HG03097 (cell line): Measurements from ENCODE around the gene PARN.

Experiments used
- ATAC-seq: cut with Tn5 transposase; IDR thresholded peaks from one replicate; pipeline ENCODE4 v1.9.1; 2021; ENCODE audit not compliant: unreplicated experiment, low FRiP score

The PARN gene

DNA sequence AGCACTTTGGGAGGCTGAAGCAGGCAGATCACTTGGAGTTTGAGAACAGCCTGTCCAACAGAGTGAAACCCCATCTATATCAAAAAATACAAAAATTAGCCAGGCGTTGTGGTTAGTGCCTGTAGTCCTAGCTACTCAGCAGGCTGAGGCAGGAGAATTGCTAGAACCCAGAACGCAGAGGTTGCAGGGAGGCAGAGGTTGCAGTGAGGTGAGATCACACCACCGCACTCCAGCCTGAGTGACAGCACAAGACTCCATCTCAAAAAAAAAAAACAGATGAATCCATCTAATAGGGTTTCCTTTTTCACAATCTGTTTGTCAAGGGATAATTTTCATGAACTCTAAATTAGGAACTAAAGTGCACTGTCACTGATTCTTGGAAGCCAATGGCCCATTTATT is 99.0 kb downstream of the PARN start:
- no peak for ATAC-seq

DNA sequence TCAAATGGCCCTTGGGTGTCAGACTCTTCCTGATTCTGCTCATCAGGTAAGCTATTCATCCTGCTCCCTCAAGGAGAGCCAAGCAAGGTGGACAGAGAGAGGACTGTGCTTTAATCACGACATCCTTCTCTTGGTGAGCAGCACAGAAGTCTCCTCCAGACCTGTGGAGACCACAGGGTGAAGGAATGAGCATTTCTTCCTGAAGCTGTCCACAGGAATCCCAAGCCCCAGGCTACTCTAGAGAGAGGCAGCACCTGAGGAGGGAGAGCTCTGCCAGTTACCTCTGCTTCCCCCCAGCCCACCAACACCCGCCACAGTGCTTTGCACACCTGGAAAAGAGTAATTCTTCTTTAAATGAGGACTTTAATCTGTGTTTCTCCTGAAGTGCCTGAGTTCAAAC is 100.0 kb downstream of the PARN start:
- ATAC-seq: no peak

DNA sequence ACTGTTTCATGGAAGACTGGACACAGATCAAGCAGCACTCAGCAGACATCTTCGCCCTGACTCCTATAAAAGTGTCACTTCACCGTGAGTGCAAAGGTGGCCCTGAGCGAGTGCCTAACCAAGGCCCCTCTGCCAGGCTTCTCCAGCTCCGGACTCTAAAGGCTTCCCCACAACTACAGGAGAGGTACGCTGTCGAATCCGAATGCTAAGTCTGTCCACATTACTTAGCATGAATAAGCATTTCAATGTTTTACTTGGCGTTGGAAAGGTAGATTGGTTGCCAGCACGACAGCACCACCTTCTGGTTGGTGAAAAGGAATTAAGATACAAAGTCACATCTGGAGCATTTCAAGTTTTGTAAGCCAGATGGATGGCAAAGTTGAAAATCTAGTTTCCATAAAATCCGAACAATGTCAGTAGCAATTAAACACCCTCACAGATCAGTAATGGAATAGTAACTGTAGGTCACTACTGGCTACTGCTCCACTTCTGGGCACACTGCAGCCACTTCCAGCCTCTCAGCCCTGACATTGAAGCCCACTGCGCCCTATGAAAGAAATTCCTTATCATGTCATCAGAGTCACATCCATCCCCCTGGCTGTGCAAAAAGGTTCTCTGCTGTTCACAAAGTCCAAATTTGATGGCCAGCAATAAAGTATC is 100.9 kb downstream of the PARN start:
- no peak for ATAC-seq

DNA sequence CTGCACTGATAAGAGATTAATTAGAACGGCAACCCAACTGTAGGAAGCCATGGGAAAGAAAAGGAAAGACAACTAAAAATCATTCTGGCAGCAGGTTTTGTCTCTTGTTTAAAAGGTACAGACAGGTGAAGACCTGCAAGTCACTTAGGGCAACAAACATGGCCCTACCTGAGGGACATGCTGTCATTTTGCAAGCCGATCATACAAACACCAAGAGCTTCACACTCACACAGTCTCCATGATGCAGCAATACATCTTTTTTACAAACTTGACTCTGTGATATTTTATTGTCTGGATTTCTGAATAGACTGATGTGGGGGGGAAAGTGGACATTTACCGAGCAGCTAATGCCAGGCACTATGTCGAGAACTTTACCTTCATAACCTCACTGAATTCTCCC is 101.8 kb downstream of the PARN start:
- ATAC-seq: no peak

DNA sequence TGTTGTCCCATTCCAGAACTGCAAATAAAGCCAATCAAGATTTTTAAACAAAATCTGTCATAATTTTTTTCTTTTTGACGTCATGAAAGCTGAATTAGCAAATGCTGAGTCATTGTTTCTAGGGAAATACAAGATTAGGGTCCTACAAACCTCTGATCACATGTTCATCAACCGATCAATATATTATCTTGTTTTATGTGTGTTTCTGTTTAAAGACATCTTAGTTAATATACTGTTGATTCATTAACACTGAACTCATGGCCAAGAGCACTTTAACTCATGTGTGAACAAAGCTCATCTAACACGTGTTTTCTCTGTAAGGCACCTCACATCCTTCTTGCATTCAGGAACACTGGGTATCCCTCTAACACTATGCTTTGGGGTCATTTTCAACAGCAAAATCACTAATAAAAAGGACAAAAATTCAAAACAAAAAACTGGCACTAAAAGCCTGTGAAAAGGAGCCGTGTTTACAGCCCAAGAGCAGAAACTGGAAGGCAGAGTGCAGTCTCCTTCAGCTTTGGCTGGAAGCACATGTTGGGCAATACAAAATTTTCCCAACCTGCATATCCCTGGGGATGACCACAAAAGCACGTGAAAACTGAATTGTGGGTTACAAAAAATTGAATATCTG is 102.5 kb downstream of the PARN start:
- ATAC-seq: no peak

DNA sequence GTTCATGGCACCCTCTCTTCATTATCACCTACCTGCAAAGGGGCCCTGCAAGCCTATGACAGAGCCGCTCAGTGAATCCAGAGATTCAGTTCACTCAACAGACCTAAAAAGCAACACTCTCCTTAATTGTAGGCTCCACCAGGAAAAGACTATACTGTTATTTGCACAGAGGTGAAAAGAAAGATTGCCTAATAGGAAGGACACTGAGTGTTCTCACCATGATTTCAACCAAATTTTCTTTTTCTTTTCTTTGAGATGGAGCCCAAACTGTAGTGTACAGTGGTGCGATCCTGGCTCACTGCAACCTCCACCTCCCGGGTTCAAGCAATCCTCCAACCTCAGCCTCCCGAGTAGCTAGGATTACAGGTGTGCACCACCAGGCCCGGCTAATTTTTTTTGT is 104.5 kb downstream of the PARN start:
- no peak for ATAC-seq

DNA sequence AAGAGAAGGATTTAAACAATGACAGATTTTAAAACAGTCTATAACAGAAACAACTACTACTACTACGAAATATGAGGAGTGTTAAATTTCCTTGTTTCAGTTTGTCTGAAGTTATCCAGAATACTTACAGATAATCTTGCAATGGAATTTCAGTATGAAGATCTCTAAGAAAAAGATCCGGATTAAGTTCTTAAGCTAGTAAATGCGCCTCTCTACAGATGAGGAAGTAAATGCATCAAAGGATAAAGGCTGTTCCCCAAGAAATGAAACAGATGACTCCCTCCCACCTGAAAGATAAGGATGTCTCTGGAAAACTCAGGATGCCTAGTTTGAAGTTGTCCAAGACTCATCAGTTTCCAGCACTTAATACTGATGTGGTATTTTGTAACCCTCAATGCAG is 105.1 kb downstream of the PARN start:
- ATAC-seq: no peak

DNA sequence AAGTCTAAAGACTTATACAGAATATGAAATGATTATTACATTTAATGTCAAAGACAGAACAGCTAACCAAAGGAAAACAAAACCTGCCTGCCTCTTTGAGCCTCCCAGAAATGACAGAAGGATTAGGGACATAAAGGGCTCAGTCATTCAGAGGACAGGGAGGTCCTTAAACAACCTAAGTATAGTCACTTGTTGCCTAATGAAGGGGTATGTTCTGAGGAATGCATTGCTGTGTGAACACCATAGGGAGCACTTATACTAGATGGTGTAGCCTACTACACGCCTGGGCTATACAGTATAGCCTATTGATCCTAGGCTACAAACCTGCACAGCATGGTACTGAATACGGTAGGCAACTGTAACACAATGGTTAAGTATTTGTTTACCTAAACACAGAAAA is 106.4 kb downstream of the PARN start:
- ATAC-seq: no peak

DNA sequence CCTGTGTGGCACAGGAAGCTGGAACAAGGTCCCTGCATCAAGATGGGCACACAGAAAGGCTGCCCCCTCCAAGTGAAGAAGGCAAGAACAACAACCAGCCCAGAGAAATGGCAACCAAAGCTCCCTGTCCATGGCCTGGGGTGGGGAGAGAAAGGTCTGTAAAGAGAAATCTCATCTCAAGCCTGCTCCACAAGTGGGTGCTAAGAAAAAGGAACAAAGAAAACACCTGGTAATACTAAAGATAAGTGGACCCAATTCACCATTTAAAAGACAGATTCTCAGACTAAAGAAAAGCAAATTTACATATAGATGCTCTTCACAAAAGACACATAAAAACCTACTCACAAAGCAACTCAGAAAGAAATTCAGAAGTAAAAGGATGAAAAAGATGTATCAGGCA is 107.4 kb downstream of the PARN start:
- no peak for ATAC-seq

DNA sequence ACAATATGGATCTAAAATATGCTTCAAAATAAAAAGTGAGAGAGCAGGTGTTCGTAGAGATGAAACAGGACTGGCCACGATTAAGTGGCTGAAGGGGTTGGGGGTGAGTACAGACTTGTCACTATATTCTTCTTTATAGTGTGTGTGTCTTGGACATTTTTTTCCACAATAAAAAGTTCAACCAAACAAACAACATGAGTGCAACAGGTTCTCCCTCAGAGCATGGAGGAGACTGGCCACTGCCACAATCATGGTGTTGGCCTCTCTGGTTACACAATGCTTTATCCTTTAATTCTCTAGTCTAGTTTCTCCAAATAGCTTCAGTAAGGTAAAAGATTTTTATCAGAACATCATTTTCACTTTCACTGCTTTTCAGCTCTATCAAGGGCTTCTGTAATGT is 109.3 kb downstream of the PARN start:
- no peak for ATAC-seq

DNA sequence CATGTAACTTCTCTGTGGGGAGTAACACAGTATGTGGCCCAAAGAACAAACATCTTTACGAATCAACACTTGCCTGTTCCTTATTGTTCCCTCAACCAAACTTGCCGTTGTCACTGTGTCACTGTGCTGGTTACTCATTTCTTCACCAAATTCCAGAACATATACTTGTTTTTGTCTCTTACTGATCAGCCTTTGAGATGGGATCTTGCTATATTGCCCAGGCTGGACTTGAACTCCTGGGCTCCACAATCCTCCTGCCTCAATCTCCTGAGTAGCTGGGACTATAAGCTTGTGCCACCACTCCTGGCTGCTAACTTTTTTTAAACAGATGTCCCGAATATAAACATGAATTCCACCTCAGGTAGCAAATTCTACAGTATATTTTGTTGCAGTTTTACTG is 115.1 kb downstream of the PARN start:
- ATAC-seq: no peak

DNA sequence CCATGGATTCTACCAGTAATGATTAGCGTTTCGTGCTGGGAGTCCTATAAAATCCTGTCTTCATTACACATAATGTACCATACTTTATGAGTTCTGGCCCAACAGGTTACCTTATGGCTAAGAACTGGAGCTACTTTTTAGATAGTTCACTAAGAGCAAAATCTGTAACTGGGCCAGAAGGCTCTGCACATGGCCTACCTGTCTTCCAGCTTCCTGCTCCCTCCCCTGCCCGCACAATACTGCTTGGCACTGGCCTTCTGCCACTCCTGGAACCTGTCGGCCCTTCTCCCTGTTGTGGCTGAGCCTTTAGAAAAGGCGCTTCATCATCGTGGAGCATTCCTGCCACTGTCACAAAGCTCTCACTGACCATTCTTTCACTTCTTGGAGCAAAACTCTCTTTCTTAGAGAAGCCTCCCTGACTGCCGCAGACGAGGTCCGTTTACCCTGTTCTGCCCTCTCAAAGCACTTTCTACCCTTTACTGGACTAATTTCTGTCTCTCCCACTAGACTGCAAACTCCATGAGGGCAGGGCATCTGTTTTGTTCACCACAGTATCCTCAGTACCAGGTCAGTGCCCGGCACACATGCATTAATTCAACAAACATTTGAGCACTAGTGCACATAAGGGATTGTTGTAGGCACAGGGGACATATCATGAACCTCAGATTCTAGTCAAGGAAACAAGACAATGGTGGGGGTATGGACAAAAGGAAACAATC is 116.5 kb downstream of the PARN start:
- ATAC-seq: no peak

DNA sequence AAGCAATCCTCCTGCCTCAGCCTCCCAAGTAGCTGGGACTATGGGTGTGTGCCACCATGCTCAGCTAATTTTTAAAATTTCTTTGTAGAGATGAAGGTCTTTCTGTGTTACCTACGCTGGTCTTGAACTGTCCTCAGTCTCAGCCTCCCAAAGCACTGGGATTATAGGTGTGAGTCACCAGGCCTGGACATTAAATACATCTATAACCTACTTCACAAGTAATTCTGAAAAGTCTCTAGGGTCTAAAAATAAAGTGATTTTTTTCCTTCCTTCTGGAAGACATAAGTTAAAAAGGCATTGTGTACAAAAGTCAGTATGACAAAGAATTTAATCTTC is 118.3 kb downstream of the PARN start:
- no peak for ATAC-seq

DNA sequence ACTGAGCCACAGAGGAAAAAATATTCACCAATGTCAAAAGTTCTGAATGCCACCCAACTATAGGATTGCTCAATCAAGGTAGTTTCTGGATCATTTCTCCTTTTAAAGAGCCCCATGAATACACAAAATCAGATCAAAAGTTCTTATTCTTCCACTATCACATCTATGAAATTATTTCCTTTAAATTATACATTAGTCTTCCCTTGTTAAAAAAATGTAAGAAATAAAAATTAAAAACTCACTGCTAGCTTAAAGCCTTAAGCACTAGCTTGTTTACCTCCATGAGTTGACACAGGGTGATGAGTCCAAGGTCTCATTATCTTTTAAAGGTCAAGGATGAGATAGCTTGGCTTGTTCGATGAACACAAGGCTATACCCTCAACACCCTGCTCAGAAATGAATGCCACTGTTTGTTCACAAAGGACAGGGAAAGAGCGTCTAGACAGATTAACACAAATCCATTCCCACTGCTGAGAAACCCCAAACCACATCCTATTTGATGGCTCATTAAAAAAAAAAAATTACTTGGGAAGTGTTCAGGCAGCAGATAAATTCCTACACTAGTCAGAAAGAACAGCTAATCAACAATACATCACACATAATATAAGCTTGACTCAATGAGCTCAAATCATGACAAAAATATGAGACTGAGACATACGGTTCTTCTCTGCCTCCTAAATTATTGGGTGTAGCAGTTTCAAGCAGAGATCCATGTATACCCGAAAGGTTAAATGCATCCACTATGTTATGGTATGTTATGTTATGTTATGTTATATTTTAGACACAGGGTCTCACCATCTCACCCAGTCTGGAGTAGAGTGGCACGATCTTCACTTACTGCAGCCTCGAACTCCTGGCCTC is 118.9 kb downstream of the PARN start:
- no peak for ATAC-seq

DNA sequence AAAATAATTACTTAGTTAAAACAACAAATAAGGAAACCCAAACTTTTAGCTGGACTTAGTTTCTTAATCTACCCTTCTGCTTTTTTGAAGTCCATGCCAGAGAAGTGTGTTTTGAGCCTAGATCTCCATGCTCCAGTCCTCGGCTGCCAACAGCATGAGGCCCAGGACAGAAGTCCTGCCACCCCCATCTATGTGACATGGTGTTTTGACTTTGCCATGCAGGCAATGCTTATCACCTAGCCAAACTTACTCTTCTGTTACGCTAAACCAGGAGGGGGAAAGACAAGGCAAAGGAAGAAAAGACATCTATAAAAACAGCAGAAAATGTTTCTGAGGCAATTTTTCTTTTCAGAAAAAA is 119.5 kb downstream of the PARN start:
- ATAC-seq: no peak

DNA sequence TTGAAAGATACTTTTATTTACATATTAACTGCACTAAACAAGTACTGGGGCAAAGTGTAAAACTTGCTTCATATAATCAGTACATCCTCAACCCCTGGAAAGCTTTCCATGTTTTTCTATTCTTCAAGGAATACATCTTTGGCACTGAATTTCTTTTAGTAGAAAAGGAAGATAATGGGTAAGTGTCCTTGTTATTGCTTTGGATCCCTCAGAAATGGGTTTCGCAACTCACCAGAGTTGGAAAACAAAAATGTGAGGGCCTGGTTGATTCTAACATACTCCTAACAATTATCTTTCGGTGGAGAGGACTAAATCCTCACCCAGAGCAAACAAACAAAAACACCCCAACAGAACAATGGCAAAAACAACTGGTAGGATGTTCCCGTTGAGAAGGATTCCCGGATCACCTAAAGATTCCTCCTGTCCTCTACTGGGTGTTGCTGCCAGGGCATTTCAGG is 120.4 kb downstream of the PARN start:
- no peak for ATAC-seq

DNA sequence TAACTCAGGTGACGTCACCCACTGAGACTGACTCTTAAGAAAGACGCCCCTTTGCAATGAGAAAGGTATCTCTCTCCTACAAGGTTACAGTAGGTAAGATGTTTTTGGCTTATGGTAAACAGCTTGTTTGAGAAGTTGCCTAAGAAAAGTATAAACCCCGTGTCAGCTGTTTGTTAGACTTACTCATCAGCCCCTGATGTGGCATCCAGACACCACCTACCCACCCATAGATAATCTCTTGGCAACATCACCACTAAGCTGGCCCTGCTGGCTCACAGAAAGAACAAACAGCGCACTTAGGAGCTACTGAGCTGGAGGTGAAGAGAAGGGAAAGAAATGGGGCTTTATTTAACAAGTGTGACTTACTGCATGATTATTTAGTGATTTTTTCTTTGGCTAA is 121.0 kb downstream of the PARN start:
- no peak for ATAC-seq

DNA sequence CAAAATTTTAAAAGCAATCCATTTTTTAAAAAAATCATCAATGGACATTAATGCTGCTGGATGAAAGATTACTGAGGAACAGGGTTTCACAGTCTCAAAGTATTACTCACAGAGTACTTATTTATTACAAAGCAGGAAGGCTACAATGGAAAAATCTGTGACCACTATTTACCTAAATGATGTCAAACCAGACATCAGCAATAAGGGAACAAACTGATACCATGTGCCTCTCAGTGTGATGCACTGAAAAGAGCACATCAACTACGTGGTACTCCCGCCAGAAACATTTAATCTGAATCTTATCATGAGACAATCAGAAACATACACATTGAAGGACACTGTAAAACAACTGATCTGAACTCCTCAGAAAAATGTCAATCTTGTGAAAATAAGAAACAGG is 124.2 kb downstream of the PARN start:
- no peak for ATAC-seq

DNA sequence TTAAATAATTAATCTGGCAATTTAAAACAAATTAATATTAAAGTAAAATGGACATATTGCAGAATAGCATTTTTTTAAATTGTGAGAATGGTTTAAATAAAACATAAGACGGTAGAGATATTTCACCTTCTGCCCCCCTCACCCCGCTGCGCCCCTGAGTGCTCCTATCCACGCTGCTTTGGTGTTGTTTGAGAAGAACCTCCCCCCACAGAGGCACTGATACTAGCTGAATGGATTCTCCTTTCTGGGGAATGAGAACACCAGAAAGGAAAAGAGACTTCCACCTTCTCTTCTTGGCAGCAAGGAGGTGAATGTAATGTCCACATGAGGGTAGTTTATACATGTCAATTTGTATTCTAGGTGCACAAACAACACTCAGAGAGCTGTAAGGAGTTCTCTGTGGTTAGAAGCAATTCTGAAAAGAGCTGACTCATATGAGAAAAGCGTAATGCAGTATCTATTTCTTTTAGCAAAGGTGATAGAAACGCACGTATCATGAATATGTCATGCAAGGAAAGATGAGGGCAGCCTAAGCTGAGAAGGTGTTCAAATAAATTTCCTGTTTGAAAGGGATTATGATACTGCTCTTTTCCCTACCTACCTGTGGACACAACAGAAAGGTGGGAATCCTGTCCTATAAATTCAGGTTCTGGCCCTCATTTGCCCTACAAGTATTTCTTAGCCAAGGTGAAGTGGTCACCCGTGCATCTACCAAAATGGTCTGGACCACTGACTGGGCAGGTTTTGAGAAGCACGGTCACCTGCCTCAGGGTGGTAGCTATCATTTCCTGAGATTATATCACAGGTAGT is 126.9 kb downstream of the PARN start:
- peak; percentile 56 for ATAC-seq

DNA sequence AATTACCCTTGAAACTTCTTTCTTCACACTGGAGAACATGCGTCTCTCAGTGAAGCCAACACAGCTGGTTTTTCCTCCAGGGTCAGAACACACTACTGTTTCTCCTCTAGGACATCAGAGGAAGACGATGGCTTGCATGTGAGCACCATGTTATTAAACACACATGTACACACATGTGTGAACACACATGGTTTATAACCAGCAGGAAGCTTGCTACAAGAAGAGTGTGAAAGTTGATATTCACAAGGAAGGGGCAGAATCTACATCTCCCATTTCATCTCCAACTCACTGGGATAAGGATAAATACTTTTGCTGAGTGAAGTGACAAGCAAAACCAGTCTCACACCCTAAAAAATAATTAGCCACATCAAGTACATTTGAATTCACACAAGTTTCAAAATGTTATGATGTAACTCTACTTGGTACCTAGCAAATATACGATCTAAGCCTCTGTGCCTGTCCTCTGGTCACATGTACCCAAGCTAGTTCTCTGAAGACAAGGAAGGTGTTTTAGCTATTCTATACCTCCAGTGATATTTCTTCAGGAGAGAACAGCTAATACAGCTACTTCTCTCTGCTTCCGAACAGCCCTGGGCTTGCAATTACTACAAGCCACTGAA is 127.7 kb downstream of the PARN start:
- no peak for ATAC-seq
